Activated CD4-positive, CD25-positive, alpha-beta regulatory T cell (primary cell): ENCODE measurements around the gene ATP2A2.
"Not testable (repeated sequence)": the region's sequence is repeated elsewhere in the genome, so short reads cannot be mapped to it uniquely, and the experiment has no call there.

Experiments
- DNase-seq, 4 experiments: peaks; one replicate each; lab custom pipeline; 2025; lab: John Stamatoyannopoulos, UW

The ATP2A2 gene

DNA sequence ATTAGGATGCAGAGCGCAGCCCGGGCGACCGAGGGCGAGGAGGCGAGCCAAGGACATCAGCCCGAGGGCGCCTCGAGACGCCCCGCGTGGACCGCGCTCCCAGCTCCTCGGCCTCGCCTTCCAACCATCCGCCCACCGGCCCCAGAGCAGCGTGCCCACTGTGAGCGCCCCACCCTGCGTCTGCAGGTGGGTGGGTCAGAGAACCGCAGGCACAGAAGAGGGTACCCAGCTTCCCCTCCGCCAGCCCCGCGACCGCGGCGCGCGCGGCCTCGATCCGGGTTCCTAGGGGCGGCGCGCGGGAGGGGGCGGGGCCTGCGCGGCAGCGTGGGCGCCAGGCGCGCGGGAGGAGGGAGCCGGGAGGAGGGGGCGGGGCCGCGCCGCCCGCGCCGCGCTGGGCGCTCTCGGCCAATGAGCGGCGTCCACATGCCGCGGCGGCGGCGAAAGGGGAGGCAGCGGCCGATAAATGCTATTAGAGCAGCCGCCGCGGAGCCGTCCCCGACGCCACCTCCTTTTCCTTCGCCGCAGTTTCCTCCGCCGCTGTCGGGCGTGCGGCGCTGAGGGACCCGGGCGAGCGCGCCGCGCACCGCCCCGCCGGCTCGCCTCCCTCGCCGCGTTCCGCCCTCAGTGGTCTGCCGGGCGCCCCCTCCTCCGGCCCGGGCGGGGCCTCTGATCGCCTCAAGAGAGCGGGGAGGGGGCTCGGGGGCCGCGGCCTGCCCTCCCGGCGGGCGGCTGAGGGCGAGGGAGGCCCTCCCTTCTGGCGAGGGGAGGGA, at the start of gene ATP2A2:
Gene ATP2A2, plus strand, starts transcription at position 469 of the 770 bp plus-strand sequence. CDS start 543 bp downstream, outside the sequence.
- peak; percentile 78 to 89 (median 84) for DNase-seq

- DNase-seq, result no peak
Measured at GRCh38 chr12:110233212-110233903, 47.7 kb upstream of the ATP2A2 start.

DNA sequence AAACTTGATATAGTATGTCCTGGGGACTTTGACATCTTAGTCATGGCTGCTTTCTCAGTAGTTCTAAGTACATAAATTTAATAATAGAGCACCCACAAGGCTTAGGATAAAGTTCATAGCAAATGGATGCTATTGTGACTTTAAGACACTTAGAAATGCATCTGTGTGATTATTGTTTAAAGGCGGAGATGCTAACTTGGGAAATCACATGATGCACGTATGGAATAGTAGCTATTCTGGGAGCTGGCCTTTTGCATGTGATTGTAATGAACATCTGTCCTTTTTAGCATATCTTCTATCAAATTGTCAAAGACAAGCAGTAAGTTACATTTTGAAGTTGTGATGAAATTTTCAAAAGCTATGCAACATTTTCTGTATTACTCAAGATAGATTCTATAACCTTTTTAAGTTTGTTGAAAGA, 46.7 kb upstream of the ATP2A2 start:
- no peak for DNase-seq

DNA sequence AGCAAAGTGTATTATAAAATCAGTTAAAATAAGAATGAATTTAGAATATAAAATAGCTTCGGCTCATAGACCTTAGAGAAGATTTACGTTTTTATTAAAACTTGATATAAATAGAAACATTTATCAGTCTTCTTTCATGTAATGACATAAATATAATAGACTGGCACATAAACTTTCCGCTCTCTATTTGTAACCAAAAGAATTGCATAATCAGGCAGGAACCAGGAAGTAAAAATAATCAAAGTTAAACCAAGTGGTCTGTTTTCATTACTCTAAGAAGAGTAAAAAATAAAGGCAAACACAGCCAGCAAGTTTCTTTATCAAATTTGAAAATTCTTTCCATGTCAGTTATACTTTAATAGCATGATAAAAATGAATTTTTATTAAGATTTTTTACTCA, 46.3 kb upstream of the ATP2A2 start:
- no peak for DNase-seq

- DNase-seq, result no peak
Measured at GRCh38 chr12:110235383-110235782, 45.7 kb upstream of the ATP2A2 start.

DNA sequence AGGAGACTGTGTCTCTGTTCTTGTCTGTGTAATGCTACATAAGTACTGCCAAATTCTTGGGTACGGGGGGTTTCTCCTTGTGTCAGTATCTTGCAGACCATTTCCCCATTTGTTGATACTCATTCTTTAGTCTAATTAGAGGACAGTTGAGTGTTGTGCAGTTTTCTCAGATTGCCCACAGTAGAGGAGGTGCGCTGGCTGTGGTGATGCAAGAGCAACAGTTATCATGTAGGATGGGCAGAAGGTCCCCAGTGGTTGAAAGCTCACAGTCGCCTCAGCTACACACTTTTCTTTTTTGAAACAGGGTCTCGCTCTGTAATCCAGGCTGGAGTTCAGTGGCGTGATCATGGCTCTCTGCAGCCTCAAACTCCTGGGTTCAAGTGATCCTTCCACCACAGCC, 37.8 kb upstream of the ATP2A2 start:
- DNase-seq, result no peak

- DNase-seq, result no peak
Measured at GRCh38 chr12:110244372-110244771, 36.7 kb upstream of the ATP2A2 start.

- DNase-seq, result no peak
Measured at GRCh38 chr12:110244829-110245228, 36.2 kb upstream of the ATP2A2 start.

DNA sequence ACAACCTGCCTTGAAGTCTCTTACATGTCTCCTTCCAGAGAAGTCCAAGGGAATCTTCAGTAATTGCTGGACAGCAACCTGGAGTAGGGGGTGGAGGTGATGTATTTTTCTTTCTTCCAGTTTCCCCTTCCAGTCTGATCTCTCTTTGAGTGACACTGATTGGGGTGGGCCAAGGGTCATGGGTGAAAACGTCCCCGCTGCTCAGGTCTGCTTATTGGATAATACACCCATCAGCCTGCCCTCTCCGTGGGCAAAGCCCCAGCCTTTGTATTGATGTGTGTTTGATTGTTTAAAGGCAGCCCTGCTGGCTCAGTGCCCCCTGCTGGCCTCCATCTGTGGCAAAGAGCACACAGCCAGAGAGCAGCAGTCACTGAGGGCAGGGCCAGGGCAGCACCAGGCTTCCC, 35.7 kb upstream of the ATP2A2 start:
- DNase-seq, result peak; percentile 3 to 12 (median 6)

GRCh38 chr12:110246636-110247339, 34.3 kb upstream of the ATP2A2 start:
- DNase-seq, result no peak

GRCh38 chr12:110247340-110248095, 33.5 kb upstream of the ATP2A2 start:
- no peak for DNase-seq

- DNase-seq, result no peak
Measured at GRCh38 chr12:110248096-110248447, 33.0 kb upstream of the ATP2A2 start.

- DNase-seq, result no peak
Measured at GRCh38 chr12:110249105-110249504, 31.9 kb upstream of the ATP2A2 start.

- DNase-seq, result no peak
Measured at GRCh38 chr12:110249716-110250225, 31.3 kb upstream of the ATP2A2 start.

DNA sequence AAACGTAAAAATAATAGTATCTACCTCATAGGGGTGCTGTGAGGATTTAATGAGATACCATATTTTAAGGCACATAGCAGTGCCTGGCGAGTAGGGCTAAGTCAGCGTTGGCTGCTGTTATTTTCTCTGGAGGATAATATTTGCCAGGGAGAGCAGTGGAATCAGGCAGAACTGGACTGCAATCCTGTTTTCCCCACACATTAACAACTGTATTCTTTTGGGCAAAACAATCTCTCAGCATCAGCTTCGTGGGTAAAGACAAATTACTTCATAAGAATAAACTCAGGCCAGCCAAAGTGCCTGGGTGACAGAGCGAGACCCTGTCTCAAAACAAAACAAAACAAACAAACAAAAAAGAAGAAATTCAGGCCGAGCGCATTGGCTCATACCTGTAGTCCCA, 29.7 kb upstream of the ATP2A2 start:
- no peak for DNase-seq

- no peak for DNase-seq
Measured at GRCh38 chr12:110252716-110253115, 28.3 kb upstream of the ATP2A2 start.

- no peak for DNase-seq
Measured at GRCh38 chr12:110253176-110253575, 27.9 kb upstream of the ATP2A2 start.

DNA sequence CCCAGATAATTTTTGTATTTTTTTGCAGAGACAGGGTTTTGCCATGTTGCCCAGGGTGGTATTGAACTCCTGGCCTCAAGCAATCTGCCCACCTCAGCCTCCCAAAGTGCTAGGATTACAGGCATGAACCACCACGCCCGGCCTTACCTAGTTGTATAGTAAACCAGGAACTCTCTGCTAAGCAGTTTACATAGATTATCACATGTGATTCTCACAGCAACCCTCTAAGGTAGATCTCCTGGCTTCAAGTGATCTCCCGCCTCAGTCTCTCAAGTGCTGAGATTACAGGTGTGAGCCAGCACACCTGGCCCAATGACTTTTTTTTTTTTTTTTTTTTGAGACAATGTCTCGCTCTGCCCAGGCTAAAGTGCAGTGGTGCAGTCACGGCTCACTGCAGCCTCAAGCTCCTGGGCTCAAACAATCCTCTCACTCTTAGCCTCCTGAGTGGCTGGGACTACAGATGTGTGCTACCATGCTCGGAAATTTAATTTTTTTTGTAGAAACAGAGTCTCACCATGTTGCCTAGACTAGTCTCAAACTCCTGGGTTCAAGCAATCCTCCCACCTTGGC, 26.0 kb upstream of the ATP2A2 start:
- DNase-seq, result no peak

- not testable (repeated sequence) for DNase-seq
Measured at GRCh38 chr12:110255890-110256456, 25.1 kb upstream of the ATP2A2 start.

DNA sequence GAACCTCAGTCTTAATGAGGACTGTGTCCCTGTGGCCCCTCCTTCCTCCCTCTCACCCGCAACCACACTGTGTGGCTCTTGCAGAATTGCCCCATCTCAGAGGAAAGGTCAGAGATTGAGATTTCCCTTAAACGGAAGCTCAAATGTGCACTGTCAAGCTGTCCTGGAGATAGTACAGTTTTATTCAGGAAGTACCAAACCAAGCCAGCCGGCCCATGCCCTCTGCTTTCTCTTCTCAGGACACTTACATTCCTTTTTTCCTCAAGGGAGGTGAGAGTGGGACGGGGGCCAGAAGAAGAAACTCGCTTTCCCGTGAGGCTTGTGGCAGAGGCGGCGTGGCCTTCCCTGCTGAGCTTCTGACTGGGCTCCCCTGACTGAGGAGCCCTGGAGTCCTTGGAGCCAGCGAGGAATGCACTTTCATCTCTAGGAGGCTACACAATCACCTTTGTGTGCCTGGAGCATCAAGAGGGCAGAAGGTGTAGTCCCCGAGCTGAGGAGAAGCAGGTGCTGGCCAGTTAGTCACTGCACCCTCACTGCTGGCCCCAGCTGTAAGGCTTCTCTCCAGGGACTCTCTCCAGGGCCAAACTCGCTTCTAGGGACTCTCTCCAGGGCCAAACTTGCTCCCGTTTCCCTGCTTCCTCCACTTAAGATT, 24.1 kb upstream of the ATP2A2 start:
- no peak for DNase-seq

DNA sequence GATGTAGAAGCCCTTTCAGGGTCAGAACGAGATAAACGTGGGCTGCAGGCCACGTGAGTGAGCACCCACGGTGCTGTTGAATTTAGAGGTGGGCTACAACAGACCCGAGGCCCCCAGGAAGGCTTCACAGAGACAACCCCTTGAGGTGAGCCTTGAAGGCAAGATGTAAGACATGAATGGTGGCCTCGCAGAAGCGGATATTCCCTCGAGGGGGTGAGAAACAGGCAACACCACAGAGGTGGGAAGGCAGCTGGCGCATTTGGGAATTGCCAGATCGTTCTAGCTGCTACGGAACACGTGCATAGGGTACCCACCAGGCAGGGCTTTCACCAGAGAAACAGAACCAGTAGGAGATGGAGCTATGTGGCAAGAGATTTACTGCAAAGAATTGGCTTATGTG, 22.6 kb upstream of the ATP2A2 start:
- DNase-seq, result no peak
